ENCODE measurements around the gene GEMIN7. TPM values are rescaled to one million over a fixed set of nuclear protein-coding genes. Genes with fewer than 3 reads are reported as not detected.

The GEMIN7 gene
- total and polyA plus RNA-seq, 2 of the 4 experiments (the other 2 are of a cell fraction) = 27.2 to 53.0 TPM

DNA sequence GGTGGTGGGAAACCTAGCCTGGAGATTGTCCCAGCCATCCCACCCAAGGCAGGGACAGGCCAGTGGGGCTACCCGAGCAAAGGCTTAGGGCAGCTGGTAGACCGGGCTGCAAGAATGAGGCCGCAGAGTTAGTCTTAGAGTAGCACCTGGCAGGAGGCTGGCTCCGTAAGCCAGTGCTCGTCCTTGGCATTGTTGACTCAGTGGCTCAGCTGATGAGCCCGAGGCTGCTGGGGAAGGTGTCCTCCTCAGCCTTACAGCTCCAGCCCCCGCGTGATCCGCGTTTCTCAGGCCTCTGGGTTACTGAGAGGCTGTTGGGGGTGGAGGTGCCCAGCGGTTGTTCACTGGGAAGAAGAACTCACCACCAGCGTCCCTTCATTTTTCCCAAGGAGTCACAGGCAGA lies 38.6 kb downstream of the GEMIN7 start:
- peaks cover 90% of the 10 kb centered on the region for H4K20me1 ChIP-seq (ENCODE audit: insufficient read depth, low read length)

More for the DNA sequence above, 38.6 kb downstream of the GEMIN7 start:
- Histone ChIP-seq H3K14ac (replicated peaks; ENCODE audit: low read depth, low read length) (no peak overlapping the region), H3K27ac (ENCODE audit: insufficient read depth, low read length) (no peak overlapping the region), H3K4me2 (ENCODE audit: low read depth, low read length) (no peak overlapping the region), H3K23ac (ENCODE audit: low read depth, low read length) (no peak overlapping the region), H2BK5ac (ENCODE audit: low read depth, low read length, poor library complexity, severe bottlenecking) (no peak overlapping the region), H3K9me1 (ENCODE audit: insufficient read depth, low read length) (peaks cover 31% of the 10 kb centered on the region), H4K5ac (ENCODE audit: low read depth, low read length) (no peak overlapping the region), H3K56ac (ENCODE audit: extremely low read depth, insufficient read depth, low read length) (no peak overlapping the region), H3K18ac (ENCODE audit: low read depth, low read length) (no peak overlapping the region), H3K9ac (ENCODE audit: low read depth, low read length) (no peak overlapping the region), H4K91ac (ENCODE audit: insufficient read depth, low read depth, low read length) (no peak overlapping the region), H3K4ac (ENCODE audit: low read depth, low read length) (no peak overlapping the region), H2BK120ac (ENCODE audit: low read depth, low read length) (no peak overlapping the region), H3K36me3 (ENCODE audit: control insufficient read depth, insufficient read depth, low read length) (peaks cover 3% of the 10 kb centered on the region; the same call in 1 of the 2 replicates), H3K79me1 (ENCODE audit: low read depth in 1 of 2, low read length in 2 of 2) (peaks cover 44 to 93% of the 10 kb centered on the region in 2 experiments), H3K4me3 (ENCODE audit: insufficient read depth, low read depth, low read length) (no peak overlapping the region), H3K9me3 (ENCODE audit: control insufficient read depth, insufficient read depth, low read length) (no peaks in the 10 kb centered on the region), H4K8ac (ENCODE audit: low read depth in 2 of 2, low read length in 2 of 2) (no peak overlapping the region), H2AFZ (replicated peaks; ENCODE audit: low read length, poor library complexity) (no peak overlapping the region), H3K4me1 (ENCODE audit: control insufficient read depth, insufficient read depth, low read length) (no peaks in the 10 kb centered on the region; the same call in 1 of the 2 replicates), H3K27me3 (ENCODE audit: control insufficient read depth, insufficient read depth, low read length) (no peaks in the 10 kb centered on the region), H2AK5ac (ENCODE audit: low read depth, low read length) (no peak overlapping the region), H2BK15ac (ENCODE audit: low read depth, low read length) (no peak overlapping the region), H2AK9ac (replicated peaks; ENCODE audit: low read depth, low read length, poor library complexity) (no peak overlapping the region), H2BK20ac (ENCODE audit: low read depth, low read length) (no peak overlapping the region)
- no CpG with 5 or more reads among the region's 12 CpGs for WGBS, 2 experiments (ENCODE audit: extremely low coverage in 2 of 2, insufficient read length in 1 of 2)
- TF ChIP-seq RAD21 (IDR thresholded peaks at IDR 0.05; ENCODE audit: low read length) = no peak
- TF ChIP-seq MAZ (IDR thresholded peaks at IDR 0.05; ENCODE audit: borderline replicate concordance, low read depth, low read length) = no peak
- no peak for TF ChIP-seq RCOR1 (IDR thresholded peaks at IDR 0.05; ENCODE audit: insufficient replicate concordance, low read length)
- TF ChIP-seq MXI1 (IDR thresholded peaks at IDR 0.05; ENCODE audit: borderline replicate concordance, low read depth, low read length) = no peak
- TF ChIP-seq, protein P1, sequence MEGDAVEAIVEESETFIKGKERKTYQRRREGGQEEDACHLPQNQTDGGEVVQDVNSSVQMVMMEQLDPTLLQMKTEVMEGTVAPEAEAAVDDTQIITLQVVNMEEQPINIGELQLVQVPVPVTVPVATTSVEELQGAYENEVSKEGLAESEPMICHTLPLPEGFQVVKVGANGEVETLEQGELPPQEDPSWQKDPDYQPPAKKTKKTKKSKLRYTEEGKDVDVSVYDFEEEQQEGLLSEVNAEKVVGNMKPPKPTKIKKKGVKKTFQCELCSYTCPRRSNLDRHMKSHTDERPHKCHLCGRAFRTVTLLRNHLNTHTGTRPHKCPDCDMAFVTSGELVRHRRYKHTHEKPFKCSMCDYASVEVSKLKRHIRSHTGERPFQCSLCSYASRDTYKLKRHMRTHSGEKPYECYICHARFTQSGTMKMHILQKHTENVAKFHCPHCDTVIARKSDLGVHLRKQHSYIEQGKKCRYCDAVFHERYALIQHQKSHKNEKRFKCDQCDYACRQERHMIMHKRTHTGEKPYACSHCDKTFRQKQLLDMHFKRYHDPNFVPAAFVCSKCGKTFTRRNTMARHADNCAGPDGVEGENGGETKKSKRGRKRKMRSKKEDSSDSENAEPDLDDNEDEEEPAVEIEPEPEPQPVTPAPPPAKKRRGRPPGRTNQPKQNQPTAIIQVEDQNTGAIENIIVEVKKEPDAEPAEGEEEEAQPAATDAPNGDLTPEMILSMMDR (conservative IDR thresholded peaks at IDR 0.05; ENCODE audit: low read depth, low read length) = no peak
- TF ChIP-seq CEBPB (IDR thresholded peaks at IDR 0.05; ENCODE audit: low read depth, low read length) = no peak
- TF ChIP-seq SMC3 (IDR thresholded peaks at IDR 0.05; ENCODE audit: low read depth, low read length) = no peak
- no peak for TF ChIP-seq CHD1 (IDR thresholded peaks at IDR 0.05; ENCODE audit: low read depth, low read length)
- TF ChIP-seq, protein P2, sequence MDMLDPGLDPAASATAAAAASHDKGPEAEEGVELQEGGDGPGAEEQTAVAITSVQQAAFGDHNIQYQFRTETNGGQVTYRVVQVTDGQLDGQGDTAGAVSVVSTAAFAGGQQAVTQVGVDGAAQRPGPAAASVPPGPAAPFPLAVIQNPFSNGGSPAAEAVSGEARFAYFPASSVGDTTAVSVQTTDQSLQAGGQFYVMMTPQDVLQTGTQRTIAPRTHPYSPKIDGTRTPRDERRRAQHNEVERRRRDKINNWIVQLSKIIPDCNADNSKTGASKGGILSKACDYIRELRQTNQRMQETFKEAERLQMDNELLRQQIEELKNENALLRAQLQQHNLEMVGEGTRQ (IDR thresholded peaks at IDR 0.05; ENCODE audit: low read depth, low read length) = no peak
- no peak for TF ChIP-seq BHLHE40 (IDR thresholded peaks at IDR 0.05; ENCODE audit: low read depth, low read length)
- no peak for TF ChIP-seq NFE2L2 (IDR thresholded peaks at IDR 0.05; ENCODE audit: low read depth, low read length)
- TF ChIP-seq, protein P3, sequence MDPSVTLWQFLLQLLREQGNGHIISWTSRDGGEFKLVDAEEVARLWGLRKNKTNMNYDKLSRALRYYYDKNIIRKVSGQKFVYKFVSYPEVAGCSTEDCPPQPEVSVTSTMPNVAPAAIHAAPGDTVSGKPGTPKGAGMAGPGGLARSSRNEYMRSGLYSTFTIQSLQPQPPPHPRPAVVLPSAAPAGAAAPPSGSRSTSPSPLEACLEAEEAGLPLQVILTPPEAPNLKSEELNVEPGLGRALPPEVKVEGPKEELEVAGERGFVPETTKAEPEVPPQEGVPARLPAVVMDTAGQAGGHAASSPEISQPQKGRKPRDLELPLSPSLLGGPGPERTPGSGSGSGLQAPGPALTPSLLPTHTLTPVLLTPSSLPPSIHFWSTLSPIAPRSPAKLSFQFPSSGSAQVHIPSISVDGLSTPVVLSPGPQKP (IDR thresholded peaks at IDR 0.05; ENCODE audit: borderline replicate concordance, low read depth, low read length) = no peak
- no peak for TF ChIP-seq FOS (IDR thresholded peaks at IDR 0.05; ENCODE audit: low read depth, low read length)
- TF ChIP-seq RFX5 (IDR thresholded peaks at IDR 0.05; ENCODE audit: low read depth, low read length) = no peak
- TF ChIP-seq POLR2A (IDR thresholded peaks at IDR 0.05; ENCODE audit: low read depth, low read length) = no peak
- no peak for TF ChIP-seq MAFK (IDR thresholded peaks at IDR 0.05; ENCODE audit: low read depth, low read length)
- BruUV-seq (replicated peaks) = no TSS peak
- ChIA-PET CTCF (no interaction called here), POLR2A (ENCODE audit: unreplicated experiment) (no interaction called here)
- DNase-seq = no peak
- intact Hi-C loops (cut with micrococcal nuclease) (no loop called here), dilution Hi-C loops (cut with HindIII; ENCODE audit: low sequenced_read_pairs, unreplicated experiment) (no loop called here), in situ Hi-C loops (cut with MboI; ENCODE audit: low sequenced_read_pairs) (no loop called here)
- no peak; the same call in 1 of the 2 replicates for ATAC-seq (ENCODE audit: low read depth)
